IMR-90 (cell line): ENCODE measurements around the gene DAAM2. TPM values are rescaled to one million over a fixed set of nuclear protein-coding genes. Genes with fewer than 3 reads are reported as not detected.

Source experiments
- ATAC-seq: fragments of 200-7000 bp; cut with Tn5 transposase; 2 replicates; pipeline ENCODE4 v1.9.1; 2020; ENCODE audit warnings: low read depth, mild to moderate bottlenecking, moderate library complexity
- BruUV-seq: library from RNA; stranded (reverse); fragments of 400-500 nt; replicated peaks from 2 replicates; lab custom pipeline; 2021; lab: Mats Ljungman, UMichigan
- CTCF ChIA-PET: fragments of 300-600 bp; formaldehyde crosslinking; extraction: SDS; loops from one replicate; lab custom pipeline; 2021; ENCODE audit warnings: antibody characterized with exemption; lab: Yijun Ruan, JAX
- POLR2A ChIA-PET: fragments of 300-600 bp; sonication (Branson Sonifier 250); formaldehyde crosslinking; loops from one replicate; lab custom pipeline; 2022; ENCODE audit warnings: antibody characterized with exemption; ENCODE audit not compliant: unreplicated experiment; lab: Charles Lee
- DNase-seq: peaks from one replicate; pipeline ENCODE4 v3.0.0; 2013
- H2AFZ ChIP-seq: replicated peaks from 2 replicates; pipeline ENCODE3; 2013; ENCODE audit warnings: low read length, mild to moderate bottlenecking; ENCODE audit not compliant: poor library complexity
- H2AK5ac ChIP-seq: 2 replicates; pipeline ENCODE4 v1.6.1; 2013; ENCODE audit warnings: low read depth, low read length, inconsistent platforms
- H2AK9ac ChIP-seq: replicated peaks from 2 replicates; pipeline ENCODE3; 2013; ENCODE audit warnings: mild to moderate bottlenecking, low read depth, low read length, moderate library complexity; ENCODE audit not compliant: poor library complexity
- H2BK120ac ChIP-seq: 2 replicates; pipeline ENCODE4 v1.6.1; 2013; ENCODE audit warnings: low read depth, low read length, inconsistent platforms
- H2BK15ac ChIP-seq: 3 replicates; pipeline ENCODE4 v1.6.1; 2013; ENCODE audit warnings: low read depth, low read length, inconsistent platforms
- H2BK20ac ChIP-seq: 2 replicates; pipeline ENCODE4 v1.6.1; 2013; ENCODE audit warnings: low read depth, mild to moderate bottlenecking, inconsistent platforms, low read length, moderate library complexity
- H2BK5ac ChIP-seq: 2 replicates; pipeline ENCODE4 v1.6.1; 2013; ENCODE audit warnings: mild to moderate bottlenecking, low read depth, low read length, inconsistent platforms; ENCODE audit not compliant: poor library complexity, severe bottlenecking
- H3K14ac ChIP-seq: replicated peaks from 2 replicates; pipeline ENCODE4 v1.6.1; 2013; ENCODE audit warnings: low read depth, low read length, inconsistent platforms
- H3K18ac ChIP-seq: 2 replicates; pipeline ENCODE4 v1.6.1; 2013; ENCODE audit warnings: low read depth, low read length, control low read depth
- H3K23ac ChIP-seq: 2 replicates; pipeline ENCODE4 v1.6.1; 2013; ENCODE audit warnings: low read depth, low read length, inconsistent platforms
- H3K27ac ChIP-seq: 2 replicates; pipeline ENCODE4 v1.5.1; 2013; ENCODE audit warnings: mild to moderate bottlenecking, control low read depth, low read length; ENCODE audit not compliant: insufficient read depth
- H3K27me3 ChIP-seq: 2 replicates; pipeline ENCODE4 v1.6.1; 2013; ENCODE audit warnings: low read length; ENCODE audit not compliant: control insufficient read depth, insufficient read depth
- H3K36me3 ChIP-seq: 2 replicates; pipeline ENCODE4 v1.6.1; 2013; ENCODE audit warnings: low read length, mixed read lengths; ENCODE audit not compliant: control insufficient read depth, insufficient read depth
- H3K4ac ChIP-seq: 2 replicates; pipeline ENCODE4 v1.6.1; 2013; ENCODE audit warnings: low read depth, low read length, inconsistent platforms
- H3K4me1 ChIP-seq: 2 replicates; pipeline ENCODE4 v1.6.1; 2013; ENCODE audit warnings: low read length, mixed read lengths; ENCODE audit not compliant: control insufficient read depth, insufficient read depth
- H3K4me2 ChIP-seq: 2 replicates; pipeline ENCODE4 v1.6.1; 2013; ENCODE audit warnings: low read depth, mild to moderate bottlenecking, control low read depth, low read length, moderate library complexity
- H3K4me3 ChIP-seq: 2 replicates; pipeline ENCODE4 v1.5.1; 2013; ENCODE audit warnings: low read depth, mild to moderate bottlenecking, control low read depth, low read length, moderate library complexity; ENCODE audit not compliant: insufficient read depth
- H3K56ac ChIP-seq: 2 replicates; pipeline ENCODE4 v1.6.1; 2013; ENCODE audit warnings: low read length, inconsistent platforms; ENCODE audit not compliant: insufficient read depth; ENCODE audit errors: extremely low read depth
- H3K79me1 ChIP-seq, 2 experiments: 2 replicates each; pipeline ENCODE4 v1.6.1; 2013; ENCODE audit warnings: low read length in 2 of 2, inconsistent platforms in 1 of 2, low read depth in 1 of 2
- H3K9ac ChIP-seq: 2 replicates; pipeline ENCODE4 v1.6.1; 2013; ENCODE audit warnings: low read depth, low read length, control low read depth
- H3K9me1 ChIP-seq: 2 replicates; pipeline ENCODE4 v1.6.1; 2013; ENCODE audit warnings: low read length, inconsistent platforms; ENCODE audit not compliant: insufficient read depth
- H3K9me3 ChIP-seq: 2 replicates; pipeline ENCODE4 v1.6.1; 2013; ENCODE audit warnings: low read length; ENCODE audit not compliant: control insufficient read depth, insufficient read depth
- H4K20me1 ChIP-seq: 2 replicates; pipeline ENCODE4 v1.6.1; 2013; ENCODE audit warnings: low read length, inconsistent platforms; ENCODE audit not compliant: insufficient read depth
- H4K5ac ChIP-seq: 2 replicates; pipeline ENCODE4 v1.6.1; 2013; ENCODE audit warnings: mild to moderate bottlenecking, low read depth, low read length, control low read depth
- H4K8ac ChIP-seq, 2 experiments: 2 replicates each; pipeline ENCODE4 v1.6.1; 2013; ENCODE audit warnings: low read depth in 2 of 2, low read length in 2 of 2, control low read depth in 1 of 2, inconsistent platforms in 1 of 2
- H4K91ac ChIP-seq: 2 replicates; pipeline ENCODE4 v1.6.1; 2013; ENCODE audit warnings: low read depth, low read length, inconsistent platforms; ENCODE audit not compliant: insufficient read depth
- BHLHE40 ChIP-seq: fragments of 150-350 bp; IDR thresholded peaks from 2 replicates; pipeline ENCODE4 v1.6.1; 2016; ENCODE audit warnings: mild to moderate bottlenecking, low read depth, low read length
- CHD1 ChIP-seq: IDR thresholded peaks from 2 replicates; pipeline ENCODE4 v1.6.1; 2012; ENCODE audit warnings: low read depth, low read length, improper control_type of control experiment
- ELK1 ChIP-seq: fragments of 150-350 bp; IDR thresholded peaks from 2 replicates; pipeline ENCODE4 v1.6.1; 2016; ENCODE audit warnings: low read depth, mild to moderate bottlenecking, low read length, moderate library complexity, borderline replicate concordance
- MAFK ChIP-seq: IDR thresholded peaks from 2 replicates; pipeline ENCODE4 v1.6.1; 2012; ENCODE audit warnings: low read depth, low read length, improper control_type of control experiment
- MAZ ChIP-seq: IDR thresholded peaks from 2 replicates; pipeline ENCODE4 v1.6.1; 2012; ENCODE audit warnings: low read depth, mild to moderate bottlenecking, low read length, improper control_type of control experiment, moderate library complexity, borderline replicate concordance
- MXI1 ChIP-seq: IDR thresholded peaks from 2 replicates; pipeline ENCODE4 v1.6.1; 2012; ENCODE audit warnings: low read depth, mild to moderate bottlenecking, low read length, moderate library complexity, borderline replicate concordance
- NFE2L2 ChIP-seq: fragments of 150-350 bp; IDR thresholded peaks from 2 replicates; pipeline ENCODE4 v1.6.1; 2016; ENCODE audit warnings: low read depth, mild to moderate bottlenecking, low read length
- POLR2A ChIP-seq: IDR thresholded peaks from 2 replicates; pipeline ENCODE4 v1.6.1; 2012; ENCODE audit warnings: mild to moderate bottlenecking, low read depth, low read length
- RCOR1 ChIP-seq: IDR thresholded peaks from 2 replicates; pipeline ENCODE4 v1.6.1; 2012; ENCODE audit warnings: mild to moderate bottlenecking, low read length, improper control_type of control experiment; ENCODE audit not compliant: insufficient replicate concordance
- RFX5 ChIP-seq: IDR thresholded peaks from 2 replicates; pipeline ENCODE4 v1.8.0; 2012; ENCODE audit warnings: low read depth, mild to moderate bottlenecking, low read length, moderate library complexity
- USF2 ChIP-seq: fragments of 150-350 bp; IDR thresholded peaks from 2 replicates; pipeline ENCODE4 v1.6.1; 2017; ENCODE audit warnings: mild to moderate bottlenecking, antibody characterized with exemption, low read length, low read depth
- WGBS, 2 experiments: methylation state at CpG; one replicate each; pipeline versions ENCODE4 v1.1.5 to v1.1.7; 2013; ENCODE audit warnings: missing lambda C conversion rate in 2 of 2; ENCODE audit not compliant: insufficient read length in 1 of 2; ENCODE audit errors: extremely low coverage in 2 of 2; 5-methylcytosine and 5-hydroxymethylcytosine counted together
- dilution Hi-C: fragments of 300-500 bp; cut with HindIII; formaldehyde crosslinking; loops from one replicate; pipeline ENCODE4 v1.14.3; 2018; ENCODE audit warnings: low sequenced_read_pairs; ENCODE audit not compliant: unreplicated experiment
- in situ Hi-C: fragments of 300-500 bp; cut with MboI; formaldehyde crosslinking; loops from 3 replicates; pipeline ENCODE4 v1.14.3; 2019; ENCODE audit warnings: low sequenced_read_pairs, inconsistent platforms, mixed read lengths
- intact Hi-C: fragments of 100-400 bp; cut with micrococcal nuclease; formaldehyde crosslinking; loops from 2 replicates; pipeline ENCODE4 v1.10.0; 2022
- polyA plus RNA-seq, 3 experiments: library from polyadenylated mRNA; depleted of rRNA; stranded (reverse); fragments of >200 nt; gene quantifications; 2 replicates each; pipeline ENCODE4 v1.2.3, GENCODE V29; 2012; ENCODE audit warnings: low replicate concordance in 1 of 3
- total RNA-seq: library from RNA; depleted of rRNA; stranded (reverse); fragments of >200 nt; gene quantifications from 2 replicates; pipeline ENCODE4 v1.2.3, GENCODE V29; 2012

Gene DAAM2
- total and polyA plus RNA-seq, 2 of the 4 experiments (the other 2 are of a cell fraction), result 11.2 to 12.9 TPM

- TF ChIP-seq NFE2L2, result peak; percentile 84
- TF ChIP-seq CHD1, result no peak
- no peak for TF ChIP-seq MXI1
- TF ChIP-seq RFX5, result no peak
- peak; percentile 48; the same call in 1 of the 2 replicates for TF ChIP-seq MAFK
- peak; percentile 54 for TF ChIP-seq RCOR1
- TF ChIP-seq MAZ, result peak; percentile 78
- no peak; the same call in 1 of the 2 replicates for TF ChIP-seq POLR2A
- TF ChIP-seq BHLHE40, result peak; percentile 39; the same call in 1 of the 2 replicates
- TF ChIP-seq USF2, result peak; percentile 86
- TF ChIP-seq ELK1, result no peak
- Histone ChIP-seq H3K4me2 (peak overlapping the region; percentile 30), H3K9me3 (no peaks in the 10 kb centered on the region), H3K9me1 (peaks cover 36% of the 10 kb centered on the region), H4K8ac (peak overlapping the region; percentile 65 to 96), H3K4me3 (no peak overlapping the region), H3K23ac (peak overlapping the region; percentile 95), H3K14ac (peak overlapping the region; percentile 100), H2AK9ac (peak overlapping the region; percentile 95), H3K4ac (peak overlapping the region; percentile 100), H2BK120ac (peak overlapping the region; percentile 100), H3K18ac (peak overlapping the region; percentile 92), H3K79me1 (peaks cover 0 to 12% of the 10 kb centered on the region in 2 experiments; a peak in 2 of 4 replicates), H4K91ac (peak overlapping the region; percentile 98), H2AFZ (peak overlapping the region; percentile 78), H2BK15ac (peak overlapping the region; percentile 95; the same call in 2 of the 3 replicates), H2BK5ac (peak overlapping the region; percentile 97), H2AK5ac (peak overlapping the region; percentile 97), H2BK20ac (peak overlapping the region; percentile 100), H4K20me1 (no peaks in the 10 kb centered on the region), H3K9ac (peak overlapping the region; percentile 57), H3K27ac (peak overlapping the region; percentile 96), H3K36me3 (no peaks in the 10 kb centered on the region), H3K27me3 (no peaks in the 10 kb centered on the region), H3K4me1 (peaks cover 48% of the 10 kb centered on the region), H3K56ac (peak overlapping the region; percentile 88; the same call in 1 of the 2 replicates), H4K5ac (peak overlapping the region; percentile 92)
- intact Hi-C loops (loop anchor here (5.0 kb wide), 1 partner anchor 74 kb away; no protein-coding TSS in a partner anchor), in situ Hi-C loops (loop anchor here (10.0 kb wide), 1 partner anchor 523 kb away; no protein-coding TSS in a partner anchor), dilution Hi-C loops (no loop called here)
- CTCF ChIA-PET, result no interaction called here
- ATAC-seq (peak; percentile 87), DNase-seq (peak; percentile 95)
- 0% methylated on average over 2 of the region's 14 CpGs; no CpG with 5 or more reads in 1 of the 2 experiments for WGBS, 2 experiments
- no TSS peak for BruUV-seq
- POLR2A ChIA-PET, result no interaction called here
Observed at GRCh38 chr6:39887692-39888450, 95.7 kb downstream of the DAAM2 start.
